NCI-H128 (cell line): ENCODE data around the gene CLASP2.
"Not testable (repeated sequence)": the region's sequence is repeated elsewhere in the genome, so short reads cannot be mapped to it uniquely, and the experiment has no call there.

Experiments used
- DNase-seq: peaks from one replicate; lab custom pipeline; 2025; ENCODE audit not compliant: unreplicated experiment; lab: John Stamatoyannopoulos, UW

Gene CLASP2

GRCh38 chr3:33690341-33690740 lies 27.7 kb downstream of the CLASP2 start:
- no peak for DNase-seq

GRCh38 chr3:33687406-33688010 lies 30.5 kb downstream of the CLASP2 start:
- DNase-seq: no peak

- no peak for DNase-seq
These were observed 35.3 kb downstream of the CLASP2 start for GRCh38 chr3:33682770-33683169.

- no peak for DNase-seq
These were observed 36.4 kb downstream of the CLASP2 start for GRCh38 chr3:33681667-33682066.

- DNase-seq: no peak
These were observed 40.0 kb downstream of the CLASP2 start for GRCh38 chr3:33678073-33678472.

- not testable (repeated sequence) for DNase-seq
These were observed 44.6 kb downstream of the CLASP2 start for GRCh38 chr3:33673436-33673835.

- no peak for DNase-seq
These were observed 49.4 kb downstream of the CLASP2 start for GRCh38 chr3:33668618-33669017.

- DNase-seq: no peak
These were observed 52.8 kb downstream of the CLASP2 start for GRCh38 chr3:33665294-33665693.

GRCh38 chr3:33664195-33664594 lies 53.9 kb downstream of the CLASP2 start:
- no peak for DNase-seq

- DNase-seq: no peak
These were observed 55.0 kb downstream of the CLASP2 start for GRCh38 chr3:33663042-33663441.

- DNase-seq: no peak
These were observed 58.1 kb downstream of the CLASP2 start for GRCh38 chr3:33659856-33660434.

- peak; percentile 48 for DNase-seq
These were observed 58.8 kb downstream of the CLASP2 start for GRCh38 chr3:33658991-33659848.

GRCh38 chr3:33658621-33658990 lies 59.4 kb downstream of the CLASP2 start:
- DNase-seq: no peak

GRCh38 chr3:33658039-33658438 lies 60.0 kb downstream of the CLASP2 start:
- no peak for DNase-seq

- no peak for DNase-seq
These were observed 65.3 kb downstream of the CLASP2 start for GRCh38 chr3:33652736-33653135.

GRCh38 chr3:33651101-33651500 lies 67.0 kb downstream of the CLASP2 start:
- not testable (repeated sequence) for DNase-seq

- DNase-seq: no peak
These were observed 67.6 kb downstream of the CLASP2 start for GRCh38 chr3:33650495-33650894.

GRCh38 chr3:33648793-33649192 lies 69.3 kb downstream of the CLASP2 start:
- no peak for DNase-seq

GRCh38 chr3:33646406-33646805 lies 71.6 kb downstream of the CLASP2 start:
- DNase-seq: no peak

- DNase-seq: no peak
These were observed 72.9 kb downstream of the CLASP2 start for GRCh38 chr3:33645060-33645647.

GRCh38 chr3:33644582-33644981 lies 73.5 kb downstream of the CLASP2 start:
- no peak for DNase-seq

- DNase-seq: no peak
These were observed 75.2 kb downstream of the CLASP2 start for GRCh38 chr3:33642806-33643205.
